LNCaP clone FGC (cell line): ENCODE data around the gene ADAMTS2.

ENCODE experiments used
- DNase-seq: peaks from one replicate; pipeline ENCODE4 v3.0.0-alpha.2; 2011; ENCODE audit warnings: low read depth
- H3K4me3 ChIP-seq: 2 replicates; pipeline ENCODE4 v1.5.1; 2011; ENCODE audit warnings: mild to moderate bottlenecking, low read depth, low read length, control low read depth
- TF ChIP-seq, protein P1 (sequence below): IDR thresholded peaks from 2 replicates; pipeline ENCODE4 v1.5.1; 2012; ENCODE audit warnings: mild to moderate bottlenecking; ENCODE audit not compliant: control insufficient read depth, insufficient read depth; ENCODE audit errors: extremely low read depth

ADAMTS2 gene

GRCh38 chr5:179336871-179337795 is 8.1 kb downstream of the ADAMTS2 start:
- TF ChIP-seq, protein P1, sequence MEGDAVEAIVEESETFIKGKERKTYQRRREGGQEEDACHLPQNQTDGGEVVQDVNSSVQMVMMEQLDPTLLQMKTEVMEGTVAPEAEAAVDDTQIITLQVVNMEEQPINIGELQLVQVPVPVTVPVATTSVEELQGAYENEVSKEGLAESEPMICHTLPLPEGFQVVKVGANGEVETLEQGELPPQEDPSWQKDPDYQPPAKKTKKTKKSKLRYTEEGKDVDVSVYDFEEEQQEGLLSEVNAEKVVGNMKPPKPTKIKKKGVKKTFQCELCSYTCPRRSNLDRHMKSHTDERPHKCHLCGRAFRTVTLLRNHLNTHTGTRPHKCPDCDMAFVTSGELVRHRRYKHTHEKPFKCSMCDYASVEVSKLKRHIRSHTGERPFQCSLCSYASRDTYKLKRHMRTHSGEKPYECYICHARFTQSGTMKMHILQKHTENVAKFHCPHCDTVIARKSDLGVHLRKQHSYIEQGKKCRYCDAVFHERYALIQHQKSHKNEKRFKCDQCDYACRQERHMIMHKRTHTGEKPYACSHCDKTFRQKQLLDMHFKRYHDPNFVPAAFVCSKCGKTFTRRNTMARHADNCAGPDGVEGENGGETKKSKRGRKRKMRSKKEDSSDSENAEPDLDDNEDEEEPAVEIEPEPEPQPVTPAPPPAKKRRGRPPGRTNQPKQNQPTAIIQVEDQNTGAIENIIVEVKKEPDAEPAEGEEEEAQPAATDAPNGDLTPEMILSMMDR: no peak
- no peak overlapping the region for H3K4me3 ChIP-seq
- DNase-seq: no peak

DNA sequence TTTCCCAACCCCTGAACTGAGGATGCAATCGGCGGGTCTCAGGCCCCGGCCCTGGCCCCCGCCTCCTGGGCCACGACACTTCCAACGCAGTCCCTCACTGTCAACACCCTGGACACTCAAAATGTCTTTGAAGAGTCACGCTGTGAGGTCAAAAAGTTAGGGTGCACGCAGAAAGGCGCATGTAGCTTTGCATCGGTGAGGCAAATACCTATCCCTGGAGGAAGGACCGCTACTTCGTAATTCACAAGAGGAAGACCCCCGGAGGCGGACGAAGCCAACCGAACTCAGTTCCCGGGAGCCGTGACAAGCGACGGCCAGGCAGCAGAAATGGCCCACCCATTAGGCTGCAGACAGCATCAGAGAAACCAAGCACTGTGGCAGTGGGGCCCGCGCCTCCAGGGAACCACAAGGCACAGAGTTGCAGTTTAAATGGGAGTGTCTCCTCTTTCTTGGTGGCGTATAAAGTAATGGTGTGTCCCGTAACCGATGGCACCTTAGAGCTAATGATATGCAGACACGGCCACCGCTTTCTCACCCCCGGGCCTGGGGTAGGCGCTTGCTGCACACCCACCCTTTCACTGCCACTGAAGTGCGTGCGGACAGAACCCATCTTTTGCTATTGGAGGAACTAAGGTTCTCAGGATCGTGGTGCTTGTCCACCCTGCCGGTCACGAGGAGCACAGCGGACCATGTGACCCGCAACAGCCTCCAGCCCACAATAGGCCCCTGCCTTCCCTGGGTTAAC is 9.0 kb downstream of the ADAMTS2 start:
- H3K4me3 ChIP-seq: no peak overlapping the region
- TF ChIP-seq, protein P1: no peak
- no peak for DNase-seq

- DNase-seq: no peak
- TF ChIP-seq, protein P1: no peak
- H3K4me3 ChIP-seq: no peak overlapping the region
Observed at GRCh38 chr5:179333796-179334761, 11.2 kb downstream of the ADAMTS2 start.

GRCh38 chr5:179332741-179333290 is 12.4 kb downstream of the ADAMTS2 start:
- TF ChIP-seq, protein P1: no peak
- DNase-seq: no peak
- H3K4me3 ChIP-seq: no peak overlapping the region

DNA sequence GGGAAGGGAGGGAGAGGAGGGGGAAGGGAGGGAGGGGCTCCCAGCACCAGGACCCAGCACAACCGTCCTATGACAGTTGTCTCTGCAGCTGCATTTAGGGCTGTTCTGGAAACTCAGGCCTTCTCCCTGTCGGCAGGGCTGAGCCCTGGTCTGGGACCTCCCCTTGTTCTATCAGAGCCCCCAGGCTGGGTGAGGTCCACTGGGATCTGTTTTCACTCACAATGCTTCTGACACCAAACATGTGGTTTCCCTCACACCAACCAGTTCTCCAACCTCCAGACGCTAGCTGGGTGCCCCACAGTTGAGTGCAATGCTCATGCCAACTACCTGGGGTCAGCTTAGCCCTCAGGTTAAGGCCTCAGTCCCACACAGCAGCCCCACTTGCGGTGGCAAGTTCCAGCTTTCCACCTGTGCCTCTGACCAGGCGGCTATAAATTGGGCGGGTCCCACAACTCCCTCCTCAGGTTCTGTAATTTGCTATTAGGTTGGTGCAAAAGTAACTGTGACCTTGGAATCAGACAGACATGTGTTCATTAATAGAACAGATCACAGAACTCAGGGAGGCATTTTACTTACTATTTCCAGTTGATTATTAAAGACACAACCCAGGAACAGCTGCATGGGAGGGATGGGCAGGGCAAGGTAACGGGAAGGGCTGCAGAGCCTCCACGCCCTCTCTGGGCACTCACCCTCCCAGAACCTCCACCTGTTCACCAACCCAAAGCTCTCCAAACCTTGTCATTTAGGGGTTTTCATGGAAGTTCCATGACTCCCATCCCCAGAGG is 13.5 kb downstream of the ADAMTS2 start:
- H3K4me3 ChIP-seq: no peak overlapping the region
- DNase-seq: no peak
- TF ChIP-seq, protein P1: no peak
